Measurements from ENCODE around the gene MYCBP2.

- no peak for TF ChIP-seq NR2F2 (IDR thresholded peaks at IDR 0.05)
- TF ChIP-seq, protein P1, sequence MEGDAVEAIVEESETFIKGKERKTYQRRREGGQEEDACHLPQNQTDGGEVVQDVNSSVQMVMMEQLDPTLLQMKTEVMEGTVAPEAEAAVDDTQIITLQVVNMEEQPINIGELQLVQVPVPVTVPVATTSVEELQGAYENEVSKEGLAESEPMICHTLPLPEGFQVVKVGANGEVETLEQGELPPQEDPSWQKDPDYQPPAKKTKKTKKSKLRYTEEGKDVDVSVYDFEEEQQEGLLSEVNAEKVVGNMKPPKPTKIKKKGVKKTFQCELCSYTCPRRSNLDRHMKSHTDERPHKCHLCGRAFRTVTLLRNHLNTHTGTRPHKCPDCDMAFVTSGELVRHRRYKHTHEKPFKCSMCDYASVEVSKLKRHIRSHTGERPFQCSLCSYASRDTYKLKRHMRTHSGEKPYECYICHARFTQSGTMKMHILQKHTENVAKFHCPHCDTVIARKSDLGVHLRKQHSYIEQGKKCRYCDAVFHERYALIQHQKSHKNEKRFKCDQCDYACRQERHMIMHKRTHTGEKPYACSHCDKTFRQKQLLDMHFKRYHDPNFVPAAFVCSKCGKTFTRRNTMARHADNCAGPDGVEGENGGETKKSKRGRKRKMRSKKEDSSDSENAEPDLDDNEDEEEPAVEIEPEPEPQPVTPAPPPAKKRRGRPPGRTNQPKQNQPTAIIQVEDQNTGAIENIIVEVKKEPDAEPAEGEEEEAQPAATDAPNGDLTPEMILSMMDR (IDR thresholded peaks at IDR 0.05; ENCODE audit: low read depth, low read length, missing input control), result no peak
- TF ChIP-seq HNF4A (conservative IDR thresholded peaks at IDR 0.05), result no peak
- TF ChIP-seq, protein P2, sequence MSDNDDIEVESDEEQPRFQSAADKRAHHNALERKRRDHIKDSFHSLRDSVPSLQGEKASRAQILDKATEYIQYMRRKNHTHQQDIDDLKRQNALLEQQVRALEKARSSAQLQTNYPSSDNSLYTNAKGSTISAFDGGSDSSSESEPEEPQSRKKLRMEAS (IDR thresholded peaks at IDR 0.05), result no peak
- no peak for TF ChIP-seq GABPA (IDR thresholded peaks at IDR 0.05 in 1 of 2, conservative IDR thresholded peaks at IDR 0.05 in 1 of 2)
- no peak for TF ChIP-seq JUND (IDR thresholded peaks at IDR 0.05)
- no peak for TF ChIP-seq RAD21 (IDR thresholded peaks at IDR 0.05)
- no peak for TF ChIP-seq SP1 (IDR thresholded peaks at IDR 0.05)
- TF ChIP-seq HNF4G (IDR thresholded peaks at IDR 0.05), result no peak
- no peak for TF ChIP-seq ZBTB33 (IDR thresholded peaks at IDR 0.05)
Measured at GRCh38 chr13:77306458-77306857, 20.4 kb downstream of the MYCBP2 start.

Data from liver (tissue), 3 donors.